Nucleus accumbens (tissue), 56 donors: Measurements from ENCODE around the gene THTPA.

Source experiments
- DNase-seq, 56 donors: peaks; one replicate each; lab custom pipeline; 2025; lab: John Stamatoyannopoulos, UW

THTPA gene

GRCh38 chr14:23550131-23550811, 5.8 kb upstream of the THTPA start:
- DNase-seq = peak in 1 of 56 donors; percentile 36

- peak in 18 of 56 donors; percentile 54 to 70 (median 60) for DNase-seq
Measured at GRCh38 chr14:23550812-23551265, 5.2 kb upstream of the THTPA start.

DNA sequence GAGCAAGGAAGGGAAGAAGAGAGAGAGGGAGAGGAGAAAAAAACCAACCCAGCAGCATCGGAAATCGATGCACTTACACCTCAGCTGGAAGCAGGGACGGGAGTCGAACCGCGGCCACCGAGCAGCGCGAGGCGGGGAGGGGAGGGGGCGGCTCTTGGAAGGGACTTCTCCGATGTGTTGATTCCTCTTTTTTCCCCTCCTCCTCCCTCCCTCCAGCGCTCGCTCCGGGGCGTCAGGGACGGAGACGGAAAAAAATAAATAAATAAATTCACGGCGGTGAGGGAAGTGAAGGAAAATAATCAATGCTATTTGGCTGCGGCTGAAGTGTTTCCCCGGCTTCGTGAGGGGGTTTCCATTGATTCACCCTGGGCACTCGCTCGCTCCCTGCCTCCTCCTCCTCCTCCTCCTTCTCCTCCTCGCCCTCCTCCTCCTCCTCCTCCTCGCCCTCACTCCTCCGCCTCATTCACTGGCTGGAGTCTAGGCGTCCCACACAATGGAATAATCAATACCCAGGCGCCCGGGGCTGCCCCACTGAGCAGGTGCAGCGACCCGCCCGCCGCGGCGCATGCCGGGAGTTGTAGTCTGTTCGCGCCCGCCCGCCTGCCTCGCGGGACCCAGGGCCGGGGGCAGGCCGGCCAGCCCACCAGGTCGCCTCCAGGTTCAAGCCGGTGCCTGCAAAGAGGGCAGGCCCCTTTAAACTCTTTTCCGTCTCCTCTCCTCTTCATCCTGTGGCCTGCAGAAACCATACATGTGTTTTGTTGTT, 4.6 kb upstream of the THTPA start, which contains the start of gene ZFHX2:
TSS of gene ZFHX2 (minus strand) at position 500 of the 763 bp plus-strand sequence. CDS start 16,440 bp downstream, outside the sequence.
- peak in 54 of 56 donors; percentile 60 to 94 (median 84) for DNase-seq

- DNase-seq = no peak
Measured at GRCh38 chr14:23555533-23555881, 564 bp upstream of the THTPA start.

DNA sequence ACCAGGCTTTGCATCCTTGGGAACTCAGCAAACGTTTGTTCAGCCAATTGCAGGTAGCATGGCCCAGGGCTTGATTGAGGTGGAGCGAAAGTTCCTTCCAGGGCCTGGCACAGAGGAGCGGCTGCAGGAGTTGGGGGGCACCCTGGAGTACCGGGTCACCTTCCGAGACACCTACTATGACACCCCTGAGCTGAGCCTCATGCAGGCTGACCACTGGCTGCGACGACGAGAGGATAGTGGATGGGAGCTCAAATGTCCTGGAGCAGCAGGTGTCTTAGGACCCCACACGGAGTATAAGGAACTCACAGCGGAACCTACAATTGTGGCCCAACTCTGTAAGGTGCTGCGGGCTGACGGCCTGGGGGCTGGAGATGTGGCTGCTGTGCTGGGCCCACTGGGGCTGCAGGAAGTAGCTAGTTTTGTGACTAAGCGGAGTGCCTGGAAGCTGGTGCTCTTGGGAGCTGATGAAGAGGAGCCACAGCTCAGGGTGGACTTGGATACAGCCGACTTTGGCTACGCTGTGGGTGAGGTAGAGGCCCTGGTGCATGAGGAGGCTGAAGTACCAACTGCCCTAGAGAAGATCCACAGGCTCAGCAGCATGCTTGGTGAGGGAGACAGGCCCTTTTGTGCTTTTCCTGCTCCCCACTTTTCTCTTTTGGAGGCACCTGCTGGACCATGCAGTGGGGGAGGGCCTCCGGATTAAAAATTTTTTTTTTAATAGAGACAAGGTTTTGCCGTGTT, 799 bp downstream of the THTPA start:
- DNase-seq = no peak

DNA sequence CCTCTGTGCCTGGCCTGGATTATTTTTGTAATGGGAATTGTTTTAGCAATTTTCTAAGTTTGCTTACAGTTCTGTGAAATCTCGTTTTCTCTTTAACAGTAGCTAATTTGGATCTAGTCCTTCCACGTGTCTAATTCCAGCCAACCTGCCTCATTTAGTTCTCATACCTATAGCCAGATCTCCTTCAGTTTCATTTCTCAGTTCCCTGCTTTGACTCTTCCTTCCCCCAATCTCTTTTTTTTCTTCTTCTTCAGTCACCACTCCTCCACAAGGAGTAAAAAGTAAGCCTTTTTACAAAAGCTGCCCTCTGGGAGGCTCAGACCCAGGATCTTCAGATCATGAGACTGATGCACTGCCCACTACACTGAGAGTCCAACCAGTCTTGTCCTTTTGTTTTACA, 1.4 kb downstream of the THTPA start:
- DNase-seq = no peak

GRCh38 chr14:23557946-23558345, 1.9 kb downstream of the THTPA start:
- DNase-seq = no peak

DNA sequence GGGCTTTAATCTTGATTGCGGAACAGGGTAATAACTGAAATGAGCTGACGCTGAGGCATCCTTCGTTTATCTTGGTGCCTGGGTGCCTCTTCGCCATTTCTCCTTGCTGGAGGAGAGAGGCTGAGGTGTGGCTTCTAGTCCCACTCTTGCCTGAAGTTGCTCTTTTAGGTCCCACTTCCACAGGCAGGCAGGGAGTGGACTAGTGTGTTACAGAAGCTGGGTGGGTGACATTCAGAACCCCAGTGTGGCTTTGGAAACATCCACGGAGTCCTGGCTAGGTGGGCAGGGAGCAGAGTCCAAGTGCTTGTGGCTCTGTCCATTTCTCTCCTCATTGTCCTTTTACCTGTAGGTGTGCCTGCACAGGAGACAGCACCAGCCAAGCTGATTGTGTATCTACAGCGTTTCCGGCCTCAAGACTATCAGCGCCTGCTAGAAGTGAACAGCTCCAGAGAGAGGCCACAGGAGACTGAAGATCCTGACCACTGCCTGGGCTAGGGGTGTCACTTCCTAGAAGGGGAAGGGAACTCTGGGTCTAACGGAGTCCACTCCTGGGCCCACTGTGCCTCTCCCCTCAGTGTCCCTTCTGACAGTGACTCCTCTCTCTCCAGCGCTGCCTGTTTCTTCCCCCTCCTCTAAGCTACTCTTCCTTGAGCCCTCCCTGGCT, 2.4 kb downstream of the THTPA start:
- no peak for DNase-seq

- peak in 30 of 56 donors; percentile 19 to 72 (median 40) for DNase-seq
Measured at GRCh38 chr14:23559010-23559925, 3.2 kb downstream of the THTPA start.

DNA sequence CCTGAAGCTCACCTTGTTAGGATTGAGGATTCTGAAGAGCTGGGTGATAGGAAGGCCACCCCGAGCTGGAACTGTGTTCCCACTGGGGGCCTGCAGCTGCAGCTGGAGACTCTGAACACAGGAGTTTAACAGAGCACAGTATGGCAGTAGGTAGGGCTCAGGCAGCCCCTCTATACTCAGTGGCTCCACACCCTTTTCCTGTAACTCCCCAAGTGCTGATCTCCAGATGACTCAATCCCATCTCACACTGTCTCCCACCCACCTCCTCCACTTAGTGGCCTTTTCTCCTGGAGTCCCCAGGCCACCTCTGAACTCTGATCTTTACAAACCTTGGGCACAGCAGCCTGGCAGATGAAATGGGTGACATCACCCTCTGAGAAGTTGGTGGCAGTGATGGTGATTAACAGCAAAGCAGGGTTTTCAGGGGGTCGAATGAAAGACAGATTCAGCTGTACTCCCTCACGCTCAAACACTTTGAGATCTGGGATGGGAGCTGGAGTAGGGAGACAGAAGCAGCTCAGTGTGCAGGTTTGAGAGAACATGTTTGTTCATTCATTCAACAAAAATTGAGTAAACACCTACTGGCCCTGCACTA, 4.0 kb downstream of the THTPA start:
- DNase-seq = no peak

- DNase-seq = no peak
Measured at GRCh38 chr14:23561259-23561658, 5.2 kb downstream of the THTPA start.

GRCh38 chr14:23561873-23562821, 6.1 kb downstream of the THTPA start:
- no peak for DNase-seq

- peak in 26 of 56 donors; percentile 18 to 76 (median 40) for DNase-seq
Measured at GRCh38 chr14:23562822-23563472, 6.9 kb downstream of the THTPA start.

GRCh38 chr14:23563473-23564180, 7.6 kb downstream of the THTPA start:
- DNase-seq = no peak

DNA sequence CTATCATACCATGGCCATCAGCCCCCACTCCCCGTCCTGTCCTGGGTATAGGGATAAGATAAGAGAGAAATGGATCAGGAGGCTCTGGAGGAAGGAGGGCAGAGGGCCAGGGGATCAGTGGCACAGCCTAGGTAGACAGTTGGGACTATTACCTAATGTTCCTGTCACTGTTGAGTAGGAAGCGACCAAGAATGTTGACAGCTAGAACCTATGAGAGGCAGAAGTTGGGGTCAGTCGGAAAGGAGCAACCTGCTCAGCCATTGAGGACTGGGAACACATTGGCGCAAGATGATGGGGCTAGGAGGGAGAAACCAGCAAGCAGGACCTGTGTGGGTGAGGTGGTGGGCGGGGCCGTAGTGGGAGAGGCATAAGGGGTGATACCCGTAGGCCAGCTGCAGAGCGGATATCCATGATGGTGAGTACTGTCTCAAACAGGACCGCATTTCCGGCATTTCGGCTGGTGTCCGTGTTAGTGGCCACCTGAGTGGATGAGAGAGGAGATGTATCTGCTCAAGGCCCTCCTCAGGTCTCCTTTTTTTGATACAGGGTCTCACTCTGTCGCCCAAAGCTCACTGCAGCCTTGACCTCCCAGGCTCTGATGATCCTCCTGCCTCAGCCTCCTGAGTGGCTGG, 8.2 kb downstream of the THTPA start:
- no peak for DNase-seq

GRCh38 chr14:23564876-23565275, 8.8 kb downstream of the THTPA start:
- no peak for DNase-seq
